Upper lobe of left lung (tissue), 6 donors: ENCODE results near the gene ATP6V1G2. TPM values are rescaled to one million over a fixed set of nuclear protein-coding genes. Genes with fewer than 3 reads are reported as not detected.

Experiments
- ATAC-seq, 2 donors: fragments of 200-7000 bp; cut with Tn5 transposase; one replicate each; pipeline ENCODE4 v1.9.1; 2022; ENCODE audit warnings: mild to moderate bottlenecking in 2 of 2, moderate library complexity in 2 of 2; ENCODE audit not compliant: low FRiP score in 2 of 2
- DNase-seq, 2 donors: peaks; one replicate each; pipeline ENCODE4 v3.0.0-alpha.2; 2019 to 2020
- H3K27ac ChIP-seq, 4 donors: fragments of 200-600 bp; sonication (generic); one replicate each; pipeline ENCODE4 v1.5.1; 2016 to 2019
- H3K27me3 ChIP-seq, 4 donors: fragments of 200-600 bp; sonication (generic); one replicate each; pipeline ENCODE4 v1.5.1; 2017 to 2019
- H3K36me3 ChIP-seq, 4 donors: fragments of 200-600 bp; sonication (generic); one replicate each; pipeline ENCODE4 v1.5.1; 2016 to 2019
- H3K4me1 ChIP-seq, 4 donors: fragments of 200-600 bp; sonication (generic); one replicate each; pipeline ENCODE4 v1.5.1; 2018 to 2019
- H3K4me3 ChIP-seq, 4 donors: fragments of 200-600 bp; sonication (generic); one replicate each; pipeline ENCODE4 v1.5.1; 2017 to 2019; ENCODE audit warnings: mild to moderate bottlenecking in 2 of 4, moderate library complexity in 1 of 4
- H3K9me3 ChIP-seq, 4 donors: fragments of 200-600 bp; sonication (generic); one replicate each; pipeline ENCODE4 v1.5.1; 2018 to 2019
- EP300 ChIP-seq, 4 donors: sonication (generic); formaldehyde crosslinking; IDR thresholded peaks; one replicate each; pipeline ENCODE4 v1.5.1; 2017; ENCODE audit warnings: antibody characterized with exemption in 4 of 4, control low read depth in 2 of 4
- POLR2A ChIP-seq, 4 donors: fragments of 450-650 bp; IDR thresholded peaks; one replicate each; pipeline ENCODE4 v1.5.1; 2016 to 2017; ENCODE audit warnings: antibody characterized with exemption in 4 of 4, mild to moderate bottlenecking in 2 of 4
- POLR2AphosphoS5 ChIP-seq, 2 donors: sonication (generic); formaldehyde crosslinking; IDR thresholded peaks; one replicate each; pipeline ENCODE4 v1.5.1; 2017; ENCODE audit warnings: antibody characterized with exemption in 2 of 2
- WGBS, 2 donors: methylation state at CpG; one replicate each; pipeline ENCODE4 v1.1.5; 2017 to 2018; 5-methylcytosine and 5-hydroxymethylcytosine counted together
- total RNA-seq, 6 donors: library from RNA; depleted of rRNA in 4 of 6; stranded (reverse); fragments of >200 nt in 4 of 6; gene quantifications; one replicate each; pipeline versions ENCODE4 v1.1.0 to v1.2.1, GENCODE V29; 2016 to 2021
- TF ChIP-seq, protein P1 (sequence below), 6 experiments: fragments of 450-650 bp in 4 of 6; fragments of 200-600 bp in 2 of 6; sonication (generic) in 2 of 6; IDR thresholded peaks; one replicate each; pipeline ENCODE4 v1.5.1; 2016 to 2019; ENCODE audit warnings: antibody characterized with exemption in 6 of 6
- donor health status: DM: no; HTN: no; CAD: no; lungs with moderate emphysema.
- donor health status: DM: no; HTN: yes; CAD: no; lungs with severe emphysema.

Gene ATP6V1G2
- total RNA-seq, 6 donors from 2014 or later: 0.55 to 2.0 (median 1.1) TPM

DNA sequence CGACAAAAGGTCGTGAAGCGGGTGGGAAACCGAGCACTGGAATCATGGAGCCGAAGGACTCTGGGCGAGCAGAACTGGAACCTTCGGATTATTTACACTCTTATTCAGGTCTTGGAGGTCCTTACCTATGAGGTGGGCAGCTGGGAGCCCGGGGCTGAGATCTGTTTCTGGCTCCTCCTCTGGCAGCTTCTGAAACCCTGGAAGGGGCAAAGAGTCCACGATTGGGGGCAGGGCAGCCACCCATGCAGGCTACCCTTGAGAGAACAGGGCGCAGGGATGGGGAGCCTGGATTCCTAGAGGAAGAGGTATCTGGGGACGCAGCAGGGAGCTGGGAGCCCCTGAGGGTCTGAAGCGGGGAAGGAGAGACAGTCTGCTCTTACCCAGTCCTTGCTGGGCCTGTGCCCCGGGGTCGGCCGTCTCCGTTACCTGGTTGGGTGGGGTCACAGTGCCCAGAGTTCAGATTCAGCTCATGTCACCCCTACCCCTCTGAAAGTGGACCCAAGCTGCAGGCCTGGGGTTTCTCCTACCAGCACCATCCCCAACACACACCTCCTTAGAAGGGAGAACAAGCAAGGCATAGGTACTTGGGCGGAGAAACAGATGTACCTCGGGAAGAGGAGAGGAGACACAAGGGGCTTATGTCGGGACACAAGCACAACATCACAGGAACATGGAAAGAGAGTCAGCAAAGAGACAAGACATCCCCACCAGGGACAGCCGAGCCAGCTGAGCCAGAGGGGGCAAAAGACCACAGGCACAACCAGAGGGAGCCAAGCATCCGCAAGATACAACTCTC, 35.2 kb upstream of the ATP6V1G2 start:
- no peak for DNase-seq

DNA sequence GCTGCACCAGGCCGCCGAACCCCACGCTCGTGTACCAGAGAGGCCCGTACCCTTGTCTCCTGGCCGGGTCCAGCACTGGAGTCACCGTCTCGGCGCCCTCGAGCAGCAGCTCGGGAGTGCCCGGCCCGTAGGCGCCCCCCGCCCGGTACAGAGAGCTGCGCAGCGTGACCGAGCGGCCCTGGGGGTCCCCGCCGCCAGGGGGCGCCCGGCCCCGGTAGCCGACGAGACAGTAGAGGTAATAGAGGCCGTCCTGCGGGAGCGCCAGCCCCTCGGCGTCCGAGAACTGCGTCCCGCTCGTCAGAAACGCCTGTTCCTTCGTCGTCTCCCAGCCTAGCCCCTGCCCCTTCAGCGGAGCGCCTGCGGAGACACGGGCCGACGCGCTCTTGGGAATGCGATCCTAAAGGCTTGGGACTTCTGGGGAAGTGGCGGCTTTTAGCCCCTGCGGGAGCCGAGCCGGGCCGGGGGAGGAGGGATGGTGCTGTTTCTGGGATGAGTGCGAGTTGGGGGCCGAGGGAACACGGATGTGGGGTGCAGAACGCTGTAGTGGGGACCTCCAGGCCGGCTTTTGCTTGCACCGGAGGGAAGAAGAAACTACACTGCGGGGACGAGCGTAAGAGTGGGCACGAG, 34.5 kb upstream of the ATP6V1G2 start:
- Histone ChIP-seq H3K27ac (peak overlapping the region; percentile 77 to 96 (median 90)), H3K4me3 (peak overlapping the region; percentile 67 to 87 (median 74)), H3K9me3 (no peaks in the 10 kb centered on the region), H3K27me3 (no peaks in the 10 kb centered on the region), H3K36me3 (no peaks in the 10 kb centered on the region), H3K4me1 (peaks cover 21 to 26% (median 25%) of the 10 kb centered on the region in 4 donors)
- WGBS, 2 donors: 0 to 4% methylated on average over 11 to 45 of the region's 62 CpGs
- TF ChIP-seq EP300 (IDR thresholded peaks at IDR 0.05) (no peak), POLR2AphosphoS5 (IDR thresholded peaks at IDR 0.05) (peak in 1 of 2 donors; percentile 60), POLR2A (IDR thresholded peaks at IDR 0.05) (peak in 1 of 4 donors; percentile 61)
- TF ChIP-seq, protein P1, sequence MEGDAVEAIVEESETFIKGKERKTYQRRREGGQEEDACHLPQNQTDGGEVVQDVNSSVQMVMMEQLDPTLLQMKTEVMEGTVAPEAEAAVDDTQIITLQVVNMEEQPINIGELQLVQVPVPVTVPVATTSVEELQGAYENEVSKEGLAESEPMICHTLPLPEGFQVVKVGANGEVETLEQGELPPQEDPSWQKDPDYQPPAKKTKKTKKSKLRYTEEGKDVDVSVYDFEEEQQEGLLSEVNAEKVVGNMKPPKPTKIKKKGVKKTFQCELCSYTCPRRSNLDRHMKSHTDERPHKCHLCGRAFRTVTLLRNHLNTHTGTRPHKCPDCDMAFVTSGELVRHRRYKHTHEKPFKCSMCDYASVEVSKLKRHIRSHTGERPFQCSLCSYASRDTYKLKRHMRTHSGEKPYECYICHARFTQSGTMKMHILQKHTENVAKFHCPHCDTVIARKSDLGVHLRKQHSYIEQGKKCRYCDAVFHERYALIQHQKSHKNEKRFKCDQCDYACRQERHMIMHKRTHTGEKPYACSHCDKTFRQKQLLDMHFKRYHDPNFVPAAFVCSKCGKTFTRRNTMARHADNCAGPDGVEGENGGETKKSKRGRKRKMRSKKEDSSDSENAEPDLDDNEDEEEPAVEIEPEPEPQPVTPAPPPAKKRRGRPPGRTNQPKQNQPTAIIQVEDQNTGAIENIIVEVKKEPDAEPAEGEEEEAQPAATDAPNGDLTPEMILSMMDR (IDR thresholded peaks at IDR 0.05): peak; percentile 95 to 99 (median 98)
- ATAC-seq (peak; percentile 95 to 98), DNase-seq (peak; percentile 93 to 99)

More for the DNA sequence above, 35.2 kb upstream of the ATP6V1G2 start:
- H3K9me3 ChIP-seq: no peaks in the 10 kb centered on the region
- 22 to 28% methylated on average over 17 to 21 of the region's 21 CpGs for WGBS, 2 donors
- peak overlapping the region; percentile 77 to 96 (median 90) for H3K27ac ChIP-seq
- ATAC-seq: peak in 1 of 2 donors; percentile 16
- H3K36me3 ChIP-seq: no peaks in the 10 kb centered on the region
- H3K4me3 ChIP-seq: peak overlapping the region; percentile 67 to 87 (median 74)
- H3K27me3 ChIP-seq: no peaks in the 10 kb centered on the region
- TF ChIP-seq, protein P1 (IDR thresholded peaks at IDR 0.05): no peak
- TF ChIP-seq POLR2AphosphoS5 (IDR thresholded peaks at IDR 0.05): no peak
- no peak for TF ChIP-seq EP300 (IDR thresholded peaks at IDR 0.05)
- no peak for TF ChIP-seq POLR2A (IDR thresholded peaks at IDR 0.05)
- H3K4me1 ChIP-seq: peaks cover 23 to 33% (median 32%) of the 10 kb centered on the region in 4 donors

DNA sequence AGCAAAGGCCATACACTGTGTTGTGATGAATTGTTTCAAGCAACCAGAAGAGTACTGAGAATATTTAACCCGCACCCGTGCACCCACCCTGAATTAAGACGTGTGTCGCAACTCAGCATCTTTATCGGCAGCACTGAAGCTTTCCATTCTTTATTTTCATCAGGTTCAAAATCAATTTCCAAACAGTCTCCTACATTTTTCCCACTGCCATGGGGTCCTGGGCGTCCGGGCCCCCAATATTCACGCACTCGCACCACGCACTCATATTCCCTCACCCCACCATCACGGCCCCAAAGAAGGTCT, 34.0 kb upstream of the ATP6V1G2 start:
- Histone ChIP-seq H3K36me3 (no peaks in the 10 kb centered on the region), H3K4me3 (peak overlapping the region in 3 of 4 donors; percentile 71 to 87 (median 77)), H3K27me3 (no peaks in the 10 kb centered on the region), H3K9me3 (no peaks in the 10 kb centered on the region), H3K27ac (peak overlapping the region; percentile 77 to 96 (median 90)), H3K4me1 (peaks cover 17 to 26% (median 21%) of the 10 kb centered on the region in 4 donors)
- TF ChIP-seq POLR2A (IDR thresholded peaks at IDR 0.05) (no peak), EP300 (IDR thresholded peaks at IDR 0.05) (no peak), POLR2AphosphoS5 (IDR thresholded peaks at IDR 0.05) (no peak)
- TF ChIP-seq, protein P1 (IDR thresholded peaks at IDR 0.05): no peak
- DNase-seq: no peak
- no peak for ATAC-seq
- 31 to 40% methylated on average over 11 of the region's 11 CpGs for WGBS, 2 donors

DNA sequence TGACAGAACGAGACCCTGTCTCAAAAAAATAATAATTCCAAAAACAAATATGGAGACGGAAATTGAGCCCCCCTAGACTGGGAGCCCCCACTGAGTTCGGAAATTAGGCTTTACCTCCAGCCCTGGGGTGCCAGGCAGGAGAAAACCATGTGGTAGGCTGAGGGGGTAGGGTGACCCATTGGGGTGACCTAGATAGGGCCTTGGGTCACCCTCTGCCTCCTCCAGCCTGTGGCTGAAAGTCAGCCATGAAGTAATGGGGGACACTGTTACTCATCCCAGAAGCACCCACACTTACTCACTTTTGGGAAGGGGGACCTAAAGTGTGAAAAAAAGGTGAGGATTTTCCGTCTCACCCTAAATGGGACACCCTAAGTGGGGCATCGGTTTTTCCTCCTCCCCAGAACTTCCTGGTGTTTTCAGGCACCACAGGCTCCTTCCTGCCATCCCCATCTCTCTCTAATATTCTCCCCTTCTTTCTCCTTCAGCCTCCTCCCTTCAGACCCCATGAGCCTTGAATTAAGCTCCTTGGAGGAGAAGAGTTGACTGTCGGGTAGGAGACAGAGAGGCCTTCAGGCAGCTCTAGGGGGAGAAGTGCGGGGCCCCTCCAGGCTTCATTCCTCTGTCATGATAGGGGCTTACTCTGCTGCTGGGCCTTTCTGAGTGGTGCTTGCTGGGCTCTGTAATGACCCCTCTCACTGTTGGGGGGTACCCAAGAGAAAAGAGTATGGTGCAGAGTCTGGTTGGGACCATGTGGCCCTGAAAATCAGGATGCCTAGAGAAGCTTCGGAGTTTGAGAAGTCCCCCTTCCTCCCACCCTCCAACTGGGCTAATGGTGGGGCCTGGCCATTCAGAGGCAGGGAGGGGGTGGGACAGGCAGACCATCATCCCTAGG, 33.4 kb upstream of the ATP6V1G2 start:
- ATAC-seq (no peak), DNase-seq (no peak)
- TF ChIP-seq POLR2A (IDR thresholded peaks at IDR 0.05) (no peak), POLR2AphosphoS5 (IDR thresholded peaks at IDR 0.05) (no peak), EP300 (IDR thresholded peaks at IDR 0.05) (no peak)
- TF ChIP-seq, protein P1 (IDR thresholded peaks at IDR 0.05): no peak
- H3K27ac ChIP-seq: peak overlapping the region in 2 of 4 donors; percentile 91 to 96
- peaks cover 15 to 20% (median 18%) of the 10 kb centered on the region in 4 donors for H3K4me1 ChIP-seq
- no peaks in the 10 kb centered on the region for H3K36me3 ChIP-seq
- H3K4me3 ChIP-seq: peak overlapping the region in 2 of 4 donors; percentile 77 to 87
- H3K9me3 ChIP-seq: no peaks in the 10 kb centered on the region
- WGBS, 2 donors: 81 to 85% methylated on average over 7 to 8 of the region's 8 CpGs
- no peaks in the 10 kb centered on the region for H3K27me3 ChIP-seq
